Measurements from ENCODE around the gene SGCD. TPM values are rescaled to one million over a fixed set of nuclear protein-coding genes. Genes with fewer than 3 reads are reported as not detected.

Gene SGCD
- total and polyA plus RNA-seq, 4 donors = 12.2 to 129 (median 22.3) TPM

GRCh38 chr5:156438076-156438475 is 111.1 kb downstream of the SGCD start:
- WGBS, 2 donors = 62 to 74% methylated on average over 3 of the region's 3 CpGs

GRCh38 chr5:156444753-156445291 is 117.9 kb downstream of the SGCD start:
- no peak for DNase-seq
- no peak overlapping the region for H3K27ac ChIP-seq (ENCODE audit: low read depth in 1 of 2, low read length in 2 of 2)
- H3K27me3 ChIP-seq (ENCODE audit: control insufficient read depth in 1 of 2, insufficient read depth in 2 of 2, low read length in 1 of 2) = no peaks in the 10 kb centered on the region
- intact Hi-C loops (cut with DNase I) = no loop called here
- H3K4me3 ChIP-seq (ENCODE audit: low read length in 2 of 2) = no peak overlapping the region
- 77 to 86% methylated on average over 3 of the region's 3 CpGs for WGBS, 2 donors
- no peak for ATAC-seq (ENCODE audit: low FRiP score)
- no peaks in the 10 kb centered on the region for H3K4me1 ChIP-seq (ENCODE audit: control insufficient read depth in 1 of 2, insufficient read depth in 2 of 2, low read length in 2 of 2)
- no peaks in the 10 kb centered on the region for H3K36me3 ChIP-seq (ENCODE audit: control insufficient read depth in 1 of 2, insufficient read depth in 2 of 2, low read length in 1 of 2)
- no peaks in the 10 kb centered on the region for H3K9me3 ChIP-seq (ENCODE audit: control insufficient read depth, low read length)

More at GRCh38 chr5:156438076-156438475, 111.1 kb downstream of the SGCD start:
- intact Hi-C loops (cut with DNase I) = no loop called here
- Histone ChIP-seq H3K27ac (ENCODE audit: low read depth in 1 of 2, low read length in 2 of 2) (no peak overlapping the region), H3K4me3 (ENCODE audit: low read length in 2 of 2) (no peak overlapping the region), H3K36me3 (ENCODE audit: control insufficient read depth in 1 of 2, insufficient read depth in 2 of 2, low read length in 1 of 2) (no peaks in the 10 kb centered on the region), H3K27me3 (ENCODE audit: control insufficient read depth in 1 of 2, insufficient read depth in 2 of 2, low read length in 1 of 2) (no peaks in the 10 kb centered on the region), H3K4me1 (ENCODE audit: control insufficient read depth in 1 of 2, insufficient read depth in 2 of 2, low read length in 2 of 2) (no peaks in the 10 kb centered on the region), H3K9me3 (ENCODE audit: control insufficient read depth, low read length) (no peaks in the 10 kb centered on the region)
- ATAC-seq (ENCODE audit: low FRiP score) (no peak), DNase-seq (no peak)

GRCh38 chr5:156446526-156446925 is 119.6 kb downstream of the SGCD start:
- Histone ChIP-seq H3K9me3 (ENCODE audit: control insufficient read depth, low read length) (no peaks in the 10 kb centered on the region), H3K27ac (ENCODE audit: low read depth in 1 of 2, low read length in 2 of 2) (no peak overlapping the region), H3K4me1 (ENCODE audit: control insufficient read depth in 1 of 2, insufficient read depth in 2 of 2, low read length in 2 of 2) (no peaks in the 10 kb centered on the region), H3K36me3 (ENCODE audit: control insufficient read depth in 1 of 2, insufficient read depth in 2 of 2, low read length in 1 of 2) (no peaks in the 10 kb centered on the region), H3K27me3 (ENCODE audit: control insufficient read depth in 1 of 2, insufficient read depth in 2 of 2, low read length in 1 of 2) (no peaks in the 10 kb centered on the region), H3K4me3 (ENCODE audit: low read length in 2 of 2) (no peak overlapping the region)
- DNase-seq = no peak
- ATAC-seq (ENCODE audit: low FRiP score) = no peak
- 94 to 98% methylated on average over 4 of the region's 4 CpGs for WGBS, 2 donors
- intact Hi-C loops (cut with DNase I) = no loop called here

- DNase-seq = no peak
- WGBS, 2 donors = 95 to 97% methylated on average over 2 of the region's 2 CpGs
Measured at GRCh38 chr5:156450778-156451177, 123.8 kb downstream of the SGCD start.

GRCh38 chr5:156451505-156451904 is 124.5 kb downstream of the SGCD start:
- H3K4me1 ChIP-seq (ENCODE audit: control insufficient read depth in 1 of 2, insufficient read depth in 2 of 2, low read length in 2 of 2) = no peaks in the 10 kb centered on the region
- no peaks in the 10 kb centered on the region for H3K36me3 ChIP-seq (ENCODE audit: control insufficient read depth in 1 of 2, insufficient read depth in 2 of 2, low read length in 1 of 2)
- no peaks in the 10 kb centered on the region for H3K27me3 ChIP-seq (ENCODE audit: control insufficient read depth in 1 of 2, insufficient read depth in 2 of 2, low read length in 1 of 2)
- ATAC-seq (ENCODE audit: low FRiP score) = no peak
- H3K9me3 ChIP-seq (ENCODE audit: control insufficient read depth, low read length) = no peaks in the 10 kb centered on the region
- intact Hi-C loops (cut with DNase I) = no loop called here
- no peak overlapping the region for H3K4me3 ChIP-seq (ENCODE audit: low read length in 2 of 2)
- WGBS, 2 donors = 90 to 95% methylated on average over 1 of the region's 1 CpG
- DNase-seq = no peak
- H3K27ac ChIP-seq (ENCODE audit: low read depth in 1 of 2, low read length in 2 of 2) = no peak overlapping the region

More at GRCh38 chr5:156450778-156451177, 123.8 kb downstream of the SGCD start:
- Histone ChIP-seq H3K27me3 (ENCODE audit: control insufficient read depth in 1 of 2, insufficient read depth in 2 of 2, low read length in 1 of 2) (no peaks in the 10 kb centered on the region), H3K4me1 (ENCODE audit: control insufficient read depth in 1 of 2, insufficient read depth in 2 of 2, low read length in 2 of 2) (no peaks in the 10 kb centered on the region), H3K9me3 (ENCODE audit: control insufficient read depth, low read length) (no peaks in the 10 kb centered on the region), H3K36me3 (ENCODE audit: control insufficient read depth in 1 of 2, insufficient read depth in 2 of 2, low read length in 1 of 2) (no peaks in the 10 kb centered on the region), H3K27ac (ENCODE audit: low read depth in 1 of 2, low read length in 2 of 2) (no peak overlapping the region), H3K4me3 (ENCODE audit: low read length in 2 of 2) (no peak overlapping the region)
- ATAC-seq (ENCODE audit: low FRiP score) = no peak
- intact Hi-C loops (cut with DNase I) = no loop called here

GRCh38 chr5:156456857-156457256 is 129.9 kb downstream of the SGCD start:
- intact Hi-C loops (cut with DNase I) = no loop called here
- H3K9me3 ChIP-seq (ENCODE audit: control insufficient read depth, low read length) = no peaks in the 10 kb centered on the region
- no peaks in the 10 kb centered on the region for H3K36me3 ChIP-seq (ENCODE audit: control insufficient read depth in 1 of 2, insufficient read depth in 2 of 2, low read length in 1 of 2)
- no peak overlapping the region for H3K4me3 ChIP-seq (ENCODE audit: low read length in 2 of 2)
- no peaks in the 10 kb centered on the region for H3K27me3 ChIP-seq (ENCODE audit: control insufficient read depth in 1 of 2, insufficient read depth in 2 of 2, low read length in 1 of 2)
- H3K4me1 ChIP-seq (ENCODE audit: control insufficient read depth in 1 of 2, insufficient read depth in 2 of 2, low read length in 2 of 2) = peaks cover 0 to 2% of the 10 kb centered on the region in 2 donors
- no peak overlapping the region for H3K27ac ChIP-seq (ENCODE audit: low read depth in 1 of 2, low read length in 2 of 2)
- ATAC-seq (ENCODE audit: low FRiP score) (no peak), DNase-seq (no peak)

- H3K4me1 ChIP-seq (ENCODE audit: control insufficient read depth in 1 of 2, insufficient read depth in 2 of 2, low read length in 2 of 2) = peaks cover 0 to 2% of the 10 kb centered on the region in 2 donors
- H3K4me3 ChIP-seq (ENCODE audit: low read length in 2 of 2) = no peak overlapping the region
- no peaks in the 10 kb centered on the region for H3K9me3 ChIP-seq (ENCODE audit: control insufficient read depth, low read length)
- H3K27me3 ChIP-seq (ENCODE audit: control insufficient read depth in 1 of 2, insufficient read depth in 2 of 2, low read length in 1 of 2) = no peaks in the 10 kb centered on the region
- WGBS, 2 donors = 96 to 98% methylated on average over 1 of the region's 1 CpG
- H3K36me3 ChIP-seq (ENCODE audit: control insufficient read depth in 1 of 2, insufficient read depth in 2 of 2, low read length in 1 of 2) = no peaks in the 10 kb centered on the region
- ATAC-seq (ENCODE audit: low FRiP score) = no peak
- no peak overlapping the region for H3K27ac ChIP-seq (ENCODE audit: low read depth in 1 of 2, low read length in 2 of 2)
- DNase-seq = no peak
- intact Hi-C loops (cut with DNase I) = no loop called here
Measured at GRCh38 chr5:156459812-156460385, 132.9 kb downstream of the SGCD start.

GRCh38 chr5:156460471-156460870 is 133.5 kb downstream of the SGCD start:
- DNase-seq = no peak
- ATAC-seq (ENCODE audit: low FRiP score) = no peak
- intact Hi-C loops (cut with DNase I) = no loop called here
- no peaks in the 10 kb centered on the region for H3K9me3 ChIP-seq (ENCODE audit: control insufficient read depth, low read length)
- no peaks in the 10 kb centered on the region for H3K36me3 ChIP-seq (ENCODE audit: control insufficient read depth in 1 of 2, insufficient read depth in 2 of 2, low read length in 1 of 2)
- H3K4me1 ChIP-seq (ENCODE audit: control insufficient read depth in 1 of 2, insufficient read depth in 2 of 2, low read length in 2 of 2) = peaks cover 0 to 2% of the 10 kb centered on the region in 2 donors
- H3K27me3 ChIP-seq (ENCODE audit: control insufficient read depth in 1 of 2, insufficient read depth in 2 of 2, low read length in 1 of 2) = no peaks in the 10 kb centered on the region
- H3K4me3 ChIP-seq (ENCODE audit: low read length in 2 of 2) = no peak overlapping the region
- no peak overlapping the region for H3K27ac ChIP-seq (ENCODE audit: low read depth in 1 of 2, low read length in 2 of 2)

- no peak overlapping the region for H3K4me3 ChIP-seq (ENCODE audit: low read length in 2 of 2)
Measured at GRCh38 chr5:156466871-156467270, 139.9 kb downstream of the SGCD start.

More at GRCh38 chr5:156466871-156467270, 139.9 kb downstream of the SGCD start:
- Histone ChIP-seq H3K27me3 (ENCODE audit: control insufficient read depth in 1 of 2, insufficient read depth in 2 of 2, low read length in 1 of 2) (no peaks in the 10 kb centered on the region), H3K36me3 (ENCODE audit: control insufficient read depth in 1 of 2, insufficient read depth in 2 of 2, low read length in 1 of 2) (peaks cover 0 to 2% of the 10 kb centered on the region in 2 donors), H3K9me3 (ENCODE audit: control insufficient read depth, low read length) (no peaks in the 10 kb centered on the region), H3K4me1 (ENCODE audit: control insufficient read depth in 1 of 2, insufficient read depth in 2 of 2, low read length in 2 of 2) (no peaks in the 10 kb centered on the region), H3K27ac (ENCODE audit: low read depth in 1 of 2, low read length in 2 of 2) (no peak overlapping the region)
- 88 to 90% methylated on average over 3 of the region's 3 CpGs for WGBS, 2 donors
- DNase-seq (no peak), ATAC-seq (ENCODE audit: low FRiP score) (no peak)
- intact Hi-C loops (cut with DNase I) = no loop called here
